ENCODE data around the gene OSBPL1A.

Gene OSBPL1A

DNA sequence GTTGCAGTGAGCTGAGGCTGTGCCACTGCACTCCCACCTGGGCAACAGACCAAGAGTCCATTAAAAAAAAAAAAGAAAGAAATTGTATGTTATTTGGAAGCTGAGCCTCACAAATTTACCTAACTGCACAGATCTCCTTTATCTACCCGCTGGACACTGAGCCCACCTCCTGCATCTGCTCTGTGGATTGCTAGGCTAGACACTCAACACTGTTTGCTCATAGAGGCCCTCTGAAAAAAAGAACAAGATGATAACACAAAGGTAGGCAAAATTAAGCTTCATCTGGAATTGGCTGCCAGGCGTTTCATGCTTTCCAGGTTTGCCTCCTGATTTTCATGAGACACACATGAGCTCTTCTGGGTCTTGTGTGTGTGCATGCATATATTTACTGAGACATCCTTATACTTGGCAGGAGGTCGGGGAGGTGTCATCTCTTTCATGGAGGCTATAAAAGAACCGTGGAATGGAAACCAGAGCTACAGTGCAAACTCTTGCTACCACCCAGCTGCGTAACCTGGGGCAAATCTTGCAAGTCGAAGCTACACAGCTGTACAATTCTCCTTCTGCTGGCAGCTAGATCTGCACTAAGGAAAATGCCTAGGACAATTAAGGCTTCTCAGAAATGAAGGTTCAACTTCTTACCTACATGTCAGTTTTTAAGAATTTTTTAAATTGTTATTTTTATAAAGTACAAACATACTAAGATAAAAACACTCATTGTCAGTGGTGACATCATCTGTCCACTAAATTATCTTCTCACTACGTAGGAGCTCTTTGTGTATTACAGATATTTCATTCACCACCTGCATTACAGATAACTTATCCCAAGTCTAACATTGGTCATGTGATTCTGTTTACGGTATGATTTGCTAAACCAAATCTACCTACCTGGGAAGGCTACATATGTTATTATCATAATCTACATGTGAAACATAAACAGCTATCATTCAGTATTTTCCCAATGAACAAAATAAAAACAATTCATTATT, 195.6 kb downstream of the OSBPL1A start:
- Histone ChIP-seq H3K27ac (ENCODE audit: poor library complexity, severe bottlenecking) (no peak overlapping the region), H3K27me3 (ENCODE audit: insufficient read depth, poor library complexity, severe bottlenecking) (no peaks in the 10 kb centered on the region), H3K4me1 (ENCODE audit: insufficient read depth, poor library complexity, severe bottlenecking) (no peaks in the 10 kb centered on the region), H3K9me3 (ENCODE audit: severe bottlenecking) (no peaks in the 10 kb centered on the region), H3K4me3 (ENCODE audit: severe bottlenecking) (no peak overlapping the region), H3K36me3 (ENCODE audit: low read depth) (no peaks in the 10 kb centered on the region)
- TF ChIP-seq, protein P1, sequence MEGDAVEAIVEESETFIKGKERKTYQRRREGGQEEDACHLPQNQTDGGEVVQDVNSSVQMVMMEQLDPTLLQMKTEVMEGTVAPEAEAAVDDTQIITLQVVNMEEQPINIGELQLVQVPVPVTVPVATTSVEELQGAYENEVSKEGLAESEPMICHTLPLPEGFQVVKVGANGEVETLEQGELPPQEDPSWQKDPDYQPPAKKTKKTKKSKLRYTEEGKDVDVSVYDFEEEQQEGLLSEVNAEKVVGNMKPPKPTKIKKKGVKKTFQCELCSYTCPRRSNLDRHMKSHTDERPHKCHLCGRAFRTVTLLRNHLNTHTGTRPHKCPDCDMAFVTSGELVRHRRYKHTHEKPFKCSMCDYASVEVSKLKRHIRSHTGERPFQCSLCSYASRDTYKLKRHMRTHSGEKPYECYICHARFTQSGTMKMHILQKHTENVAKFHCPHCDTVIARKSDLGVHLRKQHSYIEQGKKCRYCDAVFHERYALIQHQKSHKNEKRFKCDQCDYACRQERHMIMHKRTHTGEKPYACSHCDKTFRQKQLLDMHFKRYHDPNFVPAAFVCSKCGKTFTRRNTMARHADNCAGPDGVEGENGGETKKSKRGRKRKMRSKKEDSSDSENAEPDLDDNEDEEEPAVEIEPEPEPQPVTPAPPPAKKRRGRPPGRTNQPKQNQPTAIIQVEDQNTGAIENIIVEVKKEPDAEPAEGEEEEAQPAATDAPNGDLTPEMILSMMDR (IDR thresholded peaks at IDR 0.05; ENCODE audit: poor library complexity, severe bottlenecking) = no peak
- DNase-seq (ENCODE audit: low spot score) = no peak
- no peak for ATAC-seq (ENCODE audit: low read depth)

DNA sequence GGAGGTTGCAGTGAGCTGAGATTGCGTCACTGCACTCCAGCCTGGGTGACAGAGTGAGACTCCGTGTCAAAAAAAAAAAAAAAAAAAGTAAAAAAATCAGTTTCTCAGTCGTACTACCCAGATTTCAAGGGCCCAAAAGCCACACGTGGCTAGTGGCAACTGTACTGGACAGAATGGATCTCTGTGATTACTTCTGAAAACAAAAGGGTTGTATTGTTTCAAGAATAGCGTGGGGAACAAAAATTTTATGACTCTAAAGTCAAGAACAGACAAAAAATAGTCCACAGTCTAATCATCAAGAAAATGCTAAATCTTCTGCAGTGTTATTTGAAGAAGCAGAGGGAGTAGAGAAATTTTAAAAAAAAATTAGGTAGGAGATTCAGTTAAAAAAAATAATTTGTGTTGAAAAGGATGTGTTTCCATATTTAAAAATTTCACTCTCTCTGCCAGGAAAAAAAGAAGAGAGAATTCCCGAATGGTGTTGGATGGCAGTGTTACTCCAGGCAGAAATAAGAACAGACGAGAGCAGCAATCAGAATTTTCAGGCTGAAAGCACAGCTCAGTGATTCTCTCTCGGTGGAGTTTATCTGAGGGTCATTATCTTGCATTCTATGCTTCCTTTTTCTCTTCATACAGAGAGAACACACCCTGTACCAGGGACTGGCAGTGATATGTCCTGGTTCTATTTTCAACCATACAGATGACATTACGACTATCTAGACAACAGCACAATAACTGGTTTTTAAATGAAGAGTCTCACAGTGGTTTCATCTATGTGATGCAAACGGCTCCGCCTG, 196.9 kb downstream of the OSBPL1A start:
- Histone ChIP-seq H3K36me3 (ENCODE audit: low read depth) (no peaks in the 10 kb centered on the region), H3K9me3 (ENCODE audit: severe bottlenecking) (no peaks in the 10 kb centered on the region), H3K4me1 (ENCODE audit: insufficient read depth, poor library complexity, severe bottlenecking) (no peaks in the 10 kb centered on the region), H3K4me3 (ENCODE audit: severe bottlenecking) (no peak overlapping the region), H3K27me3 (ENCODE audit: insufficient read depth, poor library complexity, severe bottlenecking) (no peaks in the 10 kb centered on the region), H3K27ac (ENCODE audit: poor library complexity, severe bottlenecking) (no peak overlapping the region)
- ATAC-seq (ENCODE audit: low read depth) (no peak), DNase-seq (ENCODE audit: low spot score) (no peak)
- TF ChIP-seq, protein P1 (IDR thresholded peaks at IDR 0.05; ENCODE audit: poor library complexity, severe bottlenecking) = no peak

DNA sequence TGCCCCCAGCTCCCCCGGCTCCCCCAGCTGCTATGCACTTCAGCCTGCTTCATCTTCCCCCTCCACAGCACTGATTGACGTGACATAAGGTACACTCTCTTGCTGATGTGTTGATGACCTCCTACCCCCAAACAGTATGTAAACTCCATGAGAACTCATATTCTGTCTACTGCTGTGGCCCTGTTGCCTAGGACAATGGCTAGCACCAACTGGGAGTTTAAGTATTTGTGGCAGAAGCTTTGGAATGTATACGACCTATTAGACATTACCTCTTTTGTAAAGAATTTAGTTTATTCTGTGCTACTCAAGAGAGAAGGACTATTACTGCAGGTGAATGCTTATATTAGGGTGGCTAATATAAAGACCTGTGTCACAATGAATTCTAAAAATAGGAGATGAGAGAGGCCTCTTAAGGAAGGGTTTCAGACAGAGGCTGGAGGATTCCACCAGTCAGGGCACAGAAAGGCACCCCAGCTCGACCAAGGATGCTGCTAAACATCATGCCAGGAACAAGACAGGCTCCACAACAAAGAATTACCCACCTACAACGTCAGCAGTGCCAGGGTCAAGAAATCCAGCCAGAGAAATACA, 198.2 kb downstream of the OSBPL1A start:
- no peak for DNase-seq (ENCODE audit: low spot score)
- no peak overlapping the region for H3K27ac ChIP-seq (ENCODE audit: poor library complexity, severe bottlenecking)
- no peaks in the 10 kb centered on the region for H3K27me3 ChIP-seq (ENCODE audit: insufficient read depth, poor library complexity, severe bottlenecking)
- ATAC-seq (ENCODE audit: low read depth) = no peak
- no peak overlapping the region for H3K4me3 ChIP-seq (ENCODE audit: severe bottlenecking)
- TF ChIP-seq, protein P1 (IDR thresholded peaks at IDR 0.05; ENCODE audit: poor library complexity, severe bottlenecking) = no peak
- H3K4me1 ChIP-seq (ENCODE audit: insufficient read depth, poor library complexity, severe bottlenecking) = no peaks in the 10 kb centered on the region
- no peaks in the 10 kb centered on the region for H3K36me3 ChIP-seq (ENCODE audit: low read depth)
- H3K9me3 ChIP-seq (ENCODE audit: severe bottlenecking) = no peaks in the 10 kb centered on the region

DNA sequence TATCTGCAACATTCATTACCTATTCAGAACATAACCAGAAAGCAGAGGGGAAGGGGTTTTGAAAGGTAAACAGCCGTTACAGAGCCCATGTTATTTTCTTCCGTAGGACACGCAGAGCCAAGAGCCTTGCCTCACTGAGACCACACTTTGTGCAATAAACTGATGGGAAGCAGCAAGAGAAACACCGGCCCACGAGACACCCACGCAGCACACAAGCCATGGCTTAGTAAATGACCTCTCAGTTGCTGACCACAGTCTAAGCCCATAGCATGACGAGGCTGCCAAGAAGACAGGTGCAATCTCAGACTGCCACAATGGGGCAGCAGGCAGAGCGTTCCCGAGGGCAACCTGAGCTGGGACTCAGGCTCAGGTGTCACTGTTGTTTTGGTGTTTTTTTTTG, 199.2 kb downstream of the OSBPL1A start:
- no peaks in the 10 kb centered on the region for H3K9me3 ChIP-seq (ENCODE audit: severe bottlenecking)
- no peaks in the 10 kb centered on the region for H3K27me3 ChIP-seq (ENCODE audit: insufficient read depth, poor library complexity, severe bottlenecking)
- DNase-seq (ENCODE audit: low spot score) (no peak), ATAC-seq (ENCODE audit: low read depth) (no peak)
- no peak overlapping the region for H3K4me3 ChIP-seq (ENCODE audit: severe bottlenecking)
- no peaks in the 10 kb centered on the region for H3K36me3 ChIP-seq (ENCODE audit: low read depth)
- H3K4me1 ChIP-seq (ENCODE audit: insufficient read depth, poor library complexity, severe bottlenecking) = no peaks in the 10 kb centered on the region
- TF ChIP-seq, protein P1 (IDR thresholded peaks at IDR 0.05; ENCODE audit: poor library complexity, severe bottlenecking) = no peak
- H3K27ac ChIP-seq (ENCODE audit: poor library complexity, severe bottlenecking) = no peak overlapping the region
